Vagina (tissue), 2 donors: ENCODE results near the gene DBT. TPM values are rescaled to one million over a fixed set of nuclear protein-coding genes. Genes with fewer than 3 reads are reported as not detected.

ENCODE experiments used
- DNase-seq, 2 donors: peaks; one replicate each; pipeline ENCODE4 v3.0.0-alpha.2; 2017; ENCODE audit errors: extremely low spot score in 2 of 2
- H3K27ac ChIP-seq: fragments of 200-600 bp; sonication (generic); one replicate; pipeline ENCODE4 v1.5.1; 2019
- H3K27me3 ChIP-seq: fragments of 200-600 bp; sonication (generic); one replicate; pipeline ENCODE4 v1.5.1; 2019
- H3K36me3 ChIP-seq, 2 donors: fragments of 200-600 bp; sonication (generic); one replicate each; pipeline ENCODE4 v1.5.1; 2017 to 2019
- H3K4me1 ChIP-seq: fragments of 200-600 bp; sonication (generic); one replicate; pipeline ENCODE4 v1.5.1; 2019
- H3K4me3 ChIP-seq, 2 donors: fragments of 200-600 bp; sonication (generic); 1 replicate in 1 of 2; 2 replicates in 1 of 2; pipeline ENCODE4 v1.5.1; 2016 to 2019
- H3K9me3 ChIP-seq: fragments of 200-600 bp; sonication (generic); one replicate; pipeline ENCODE4 v1.5.1; 2019
- POLR2A ChIP-seq, 2 donors: fragments of 450-650 bp; IDR thresholded peaks; one replicate each; pipeline ENCODE4 v1.6.1; 2017; ENCODE audit warnings: antibody characterized with exemption in 2 of 2, mild to moderate bottlenecking in 2 of 2, moderate library complexity in 2 of 2
- POLR2AphosphoS5 ChIP-seq, 2 donors: sonication (generic); formaldehyde crosslinking; IDR thresholded peaks; one replicate each; pipeline ENCODE4 v1.9.0; 2017; ENCODE audit warnings: antibody characterized with exemption in 2 of 2, mild to moderate bottlenecking in 2 of 2, low read depth in 1 of 2; ENCODE audit not compliant: insufficient read depth in 1 of 2
- intact Hi-C: fragments of 100-400 bp; cut with DNase I; formaldehyde crosslinking; loops from one replicate; pipeline ENCODE4 v1.15.1; 2023
- total RNA-seq: library from RNA; depleted of rRNA; stranded (reverse); fragments of >200 nt; gene quantifications from one replicate; pipeline ENCODE4 v1.2.3, GENCODE V29; 2016
- TF ChIP-seq, protein P1 (sequence below), 3 experiments: fragments of 450-650 bp in 2 of 3; fragments of 200-600 bp in 1 of 3; sonication (generic) in 1 of 3; IDR thresholded peaks; one replicate each; pipeline ENCODE4 v1.5.1; 2017 to 2019; ENCODE audit warnings: antibody characterized with exemption in 3 of 3, mild to moderate bottlenecking in 2 of 3, moderate library complexity in 2 of 3

Gene DBT
- total RNA-seq, 1 donor from 2014 or later: 7.4 TPM

GRCh38 chr1:100178091-100178490, 71.5 kb downstream of the DBT start, which contains the start of gene LRRC39:
TSS of gene LRRC39 (minus strand) at chr1:100178256. CDS start at chr1:100168516, 9,740 bp downstream.
- H3K36me3 ChIP-seq: no peaks in the 10 kb centered on the region
- no peak within 1 kb of the TSS for H3K27ac ChIP-seq
- no peak within 1 kb of the TSS for H3K4me3 ChIP-seq
- intact Hi-C loops: no loop called here
- H3K9me3 ChIP-seq: no peaks in the 10 kb centered on the region
- DNase-seq: no peak
- no peaks in the 10 kb centered on the region for H3K4me1 ChIP-seq
- TF ChIP-seq POLR2AphosphoS5 (IDR thresholded peaks at IDR 0.05; ENCODE audit: insufficient read depth in 1 of 2, low read depth in 1 of 2) (no peak), POLR2A (IDR thresholded peaks at IDR 0.05) (no peak)
- TF ChIP-seq, protein P1, sequence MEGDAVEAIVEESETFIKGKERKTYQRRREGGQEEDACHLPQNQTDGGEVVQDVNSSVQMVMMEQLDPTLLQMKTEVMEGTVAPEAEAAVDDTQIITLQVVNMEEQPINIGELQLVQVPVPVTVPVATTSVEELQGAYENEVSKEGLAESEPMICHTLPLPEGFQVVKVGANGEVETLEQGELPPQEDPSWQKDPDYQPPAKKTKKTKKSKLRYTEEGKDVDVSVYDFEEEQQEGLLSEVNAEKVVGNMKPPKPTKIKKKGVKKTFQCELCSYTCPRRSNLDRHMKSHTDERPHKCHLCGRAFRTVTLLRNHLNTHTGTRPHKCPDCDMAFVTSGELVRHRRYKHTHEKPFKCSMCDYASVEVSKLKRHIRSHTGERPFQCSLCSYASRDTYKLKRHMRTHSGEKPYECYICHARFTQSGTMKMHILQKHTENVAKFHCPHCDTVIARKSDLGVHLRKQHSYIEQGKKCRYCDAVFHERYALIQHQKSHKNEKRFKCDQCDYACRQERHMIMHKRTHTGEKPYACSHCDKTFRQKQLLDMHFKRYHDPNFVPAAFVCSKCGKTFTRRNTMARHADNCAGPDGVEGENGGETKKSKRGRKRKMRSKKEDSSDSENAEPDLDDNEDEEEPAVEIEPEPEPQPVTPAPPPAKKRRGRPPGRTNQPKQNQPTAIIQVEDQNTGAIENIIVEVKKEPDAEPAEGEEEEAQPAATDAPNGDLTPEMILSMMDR (IDR thresholded peaks at IDR 0.05): no peak
- H3K27me3 ChIP-seq: no peaks in the 10 kb centered on the region

DNA sequence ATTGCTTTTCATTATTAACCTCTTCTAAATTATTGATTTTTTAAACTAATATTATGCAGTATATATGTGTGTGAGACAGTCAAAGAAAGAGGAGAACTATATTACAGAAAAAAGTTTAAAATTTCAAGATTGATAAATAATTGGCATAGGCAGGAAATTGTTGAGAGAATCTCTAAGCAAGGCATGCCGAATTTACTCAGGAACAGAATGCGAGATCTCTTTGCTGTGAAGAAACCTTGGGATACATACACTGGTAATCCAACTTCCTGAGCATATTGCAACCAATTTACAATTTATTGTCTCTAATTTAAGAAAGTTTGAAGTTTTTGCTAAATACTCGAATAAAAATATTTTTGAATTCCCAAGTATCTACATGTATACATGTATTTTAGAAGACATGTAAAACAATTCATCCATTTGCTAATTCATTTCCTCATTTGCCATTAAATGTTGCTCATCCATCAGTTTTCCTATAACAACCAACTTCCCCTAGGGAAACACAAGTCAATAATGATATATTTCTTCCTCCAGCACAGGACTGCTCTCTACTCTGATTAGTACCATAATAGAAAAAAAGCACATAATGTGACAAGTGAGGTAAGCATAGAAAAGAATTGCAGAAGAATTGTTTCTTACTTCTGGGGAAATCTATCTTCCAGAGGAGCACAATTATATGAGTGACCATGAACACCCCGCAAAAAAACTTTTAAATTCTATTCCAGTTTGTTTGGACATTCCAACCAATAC, 72.2 kb downstream of the DBT start:
- intact Hi-C loops: no loop called here
- Histone ChIP-seq H3K4me3 (no peak overlapping the region), H3K27ac (no peak overlapping the region), H3K4me1 (no peaks in the 10 kb centered on the region), H3K36me3 (no peaks in the 10 kb centered on the region), H3K9me3 (no peaks in the 10 kb centered on the region), H3K27me3 (no peaks in the 10 kb centered on the region)
- no peak for DNase-seq
- no peak for TF ChIP-seq POLR2AphosphoS5 (IDR thresholded peaks at IDR 0.05; ENCODE audit: insufficient read depth in 1 of 2, low read depth in 1 of 2)
- TF ChIP-seq POLR2A (IDR thresholded peaks at IDR 0.05): no peak

GRCh38 chr1:100168051-100168450, 81.6 kb downstream of the DBT start:
- Histone ChIP-seq H3K9me3 (no peaks in the 10 kb centered on the region), H3K36me3 (no peaks in the 10 kb centered on the region), H3K4me1 (no peaks in the 10 kb centered on the region), H3K27me3 (no peaks in the 10 kb centered on the region), H3K4me3 (no peak overlapping the region), H3K27ac (no peak overlapping the region)
- intact Hi-C loops: no loop called here
- DNase-seq: no peak
- no peak for TF ChIP-seq POLR2AphosphoS5 (IDR thresholded peaks at IDR 0.05; ENCODE audit: insufficient read depth in 1 of 2, low read depth in 1 of 2)
- TF ChIP-seq, protein P1 (IDR thresholded peaks at IDR 0.05): no peak
- TF ChIP-seq POLR2A (IDR thresholded peaks at IDR 0.05): no peak

GRCh38 chr1:100164702-100165101, 84.9 kb downstream of the DBT start:
- DNase-seq: no peak
- intact Hi-C loops: no loop called here
- H3K4me3 ChIP-seq: no peak overlapping the region
- no peaks in the 10 kb centered on the region for H3K27me3 ChIP-seq
- H3K36me3 ChIP-seq: no peaks in the 10 kb centered on the region
- H3K4me1 ChIP-seq: no peaks in the 10 kb centered on the region
- H3K27ac ChIP-seq: no peak overlapping the region
- no peaks in the 10 kb centered on the region for H3K9me3 ChIP-seq
- TF ChIP-seq, protein P1 (IDR thresholded peaks at IDR 0.05): no peak
- TF ChIP-seq POLR2AphosphoS5 (IDR thresholded peaks at IDR 0.05; ENCODE audit: insufficient read depth in 1 of 2, low read depth in 1 of 2) (no peak), POLR2A (IDR thresholded peaks at IDR 0.05) (no peak)

GRCh38 chr1:100164216-100164615, 85.4 kb downstream of the DBT start:
- Histone ChIP-seq H3K36me3 (no peaks in the 10 kb centered on the region), H3K4me1 (no peaks in the 10 kb centered on the region), H3K9me3 (no peaks in the 10 kb centered on the region), H3K27ac (no peak overlapping the region), H3K27me3 (no peaks in the 10 kb centered on the region), H3K4me3 (no peak overlapping the region)
- intact Hi-C loops: no loop called here
- DNase-seq: no peak
- no peak for TF ChIP-seq POLR2AphosphoS5 (IDR thresholded peaks at IDR 0.05; ENCODE audit: insufficient read depth in 1 of 2, low read depth in 1 of 2)
- TF ChIP-seq POLR2A (IDR thresholded peaks at IDR 0.05): no peak
- TF ChIP-seq, protein P1 (IDR thresholded peaks at IDR 0.05): no peak
